HG02943 (cell line): ENCODE data around the gene ADA.

Experiments
- ATAC-seq: cut with Tn5 transposase; IDR thresholded peaks from one replicate; pipeline ENCODE4 v1.9.1; 2021; ENCODE audit warnings: mild to moderate bottlenecking, low read depth, moderate library complexity; ENCODE audit not compliant: unreplicated experiment

The ADA gene

GRCh38 chr20:44646641-44647274, 4.7 kb downstream of the ADA start:
- ATAC-seq = peak; percentile 51

DNA sequence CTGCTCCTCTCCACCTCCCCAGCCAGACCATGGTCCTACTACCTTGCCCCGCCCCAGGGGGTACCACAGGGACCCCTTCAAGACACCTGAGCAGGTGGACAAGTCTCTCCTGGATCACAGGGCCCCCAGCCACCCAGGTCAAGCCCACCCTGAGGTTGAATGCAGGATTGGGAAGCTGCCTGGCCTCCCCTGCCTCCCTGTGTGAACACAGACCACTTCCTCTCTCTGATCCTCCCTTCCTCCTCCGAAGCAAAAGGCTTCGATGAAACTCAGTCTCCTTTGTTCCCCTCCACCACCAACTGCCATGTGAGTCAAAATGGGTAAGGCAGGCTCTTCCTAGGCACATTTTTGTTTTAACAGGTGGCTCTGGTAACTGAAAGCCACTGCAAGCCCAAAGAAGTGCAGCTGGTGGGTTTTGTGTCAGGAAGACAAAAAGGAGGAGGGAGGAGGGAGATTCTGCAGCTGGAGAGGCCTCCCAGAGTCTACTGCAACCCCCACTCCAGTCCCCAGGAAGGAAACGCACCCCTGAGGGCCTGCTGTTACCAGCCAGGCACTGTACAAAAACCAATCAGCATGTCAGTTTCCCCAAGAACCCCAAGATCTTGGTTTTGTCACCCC, 5.4 kb downstream of the ADA start:
- peak; percentile 26 for ATAC-seq

DNA sequence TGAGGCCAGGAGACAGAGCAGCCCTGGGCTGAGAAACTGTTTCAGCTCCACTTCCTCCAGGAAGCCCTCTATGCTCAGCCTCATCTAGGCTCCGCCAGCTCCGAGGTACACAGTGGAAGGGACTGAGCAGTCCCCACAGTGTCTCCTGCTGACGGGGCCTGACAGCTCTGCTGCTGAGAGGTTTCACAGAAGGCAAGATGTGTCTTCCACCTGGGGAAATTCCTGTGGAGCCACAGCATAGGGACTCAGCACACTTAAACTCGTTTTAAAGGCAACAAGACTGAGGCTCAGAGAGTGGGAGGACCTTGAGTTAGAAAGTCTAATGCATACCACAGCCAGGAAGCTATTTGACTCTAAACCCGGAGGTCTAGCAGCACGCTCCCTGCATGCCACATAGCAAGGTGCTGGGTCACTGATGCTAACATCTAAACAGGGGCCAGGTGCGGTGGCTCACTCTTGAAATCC, 6.8 kb downstream of the ADA start:
- ATAC-seq = no peak

- ATAC-seq = no peak
These were observed 7.3 kb downstream of the ADA start for GRCh38 chr20:44644230-44644617.

DNA sequence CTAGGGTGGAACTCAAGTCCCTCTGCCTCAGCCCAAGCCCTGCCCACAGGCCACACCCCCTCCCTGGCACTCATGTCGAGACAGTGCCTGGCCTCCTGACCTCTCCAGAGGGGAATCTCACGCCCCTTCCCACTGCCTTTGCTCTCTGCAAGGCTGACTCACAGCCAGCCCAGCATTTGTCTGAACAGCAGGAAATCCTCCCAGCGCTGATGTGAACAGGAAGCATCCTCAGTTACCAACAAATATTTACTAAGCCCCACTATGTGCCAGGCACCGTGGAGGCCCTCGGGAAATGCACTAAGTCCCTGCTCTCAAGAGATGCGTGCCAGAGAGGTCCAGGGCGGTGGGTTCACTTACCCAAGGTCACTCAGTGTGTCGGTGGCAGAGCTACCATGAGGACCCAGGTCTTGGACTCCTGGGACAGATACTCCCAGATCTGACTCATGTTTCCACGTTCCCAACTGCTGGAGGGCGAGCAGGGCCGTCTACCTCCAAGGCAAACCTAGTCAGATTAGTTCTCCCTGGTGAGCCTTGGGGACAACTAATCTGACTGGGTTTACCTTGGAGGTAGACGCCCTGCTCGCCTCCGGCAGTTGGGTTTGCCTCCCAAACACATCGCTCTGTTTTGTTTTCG, 7.8 kb downstream of the ADA start:
- no peak for ATAC-seq

DNA sequence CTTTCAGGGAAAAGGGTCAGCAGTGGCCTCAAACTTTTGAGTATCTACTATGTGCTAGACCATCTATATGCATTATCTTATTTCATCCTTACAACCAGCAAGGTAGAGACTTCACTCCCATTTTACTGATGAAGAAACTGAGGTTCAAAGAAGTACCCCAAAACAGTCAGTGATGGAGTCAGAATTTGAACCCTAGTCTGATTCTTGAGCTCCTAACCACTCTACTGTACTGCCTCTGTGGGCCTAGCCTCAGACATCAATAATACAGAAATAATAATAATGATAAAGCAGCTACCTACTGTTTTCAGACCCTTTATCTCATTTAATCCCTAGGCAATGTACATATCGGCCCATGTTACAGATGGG, 8.4 kb downstream of the ADA start:
- no peak for ATAC-seq

- ATAC-seq = no peak
These were observed 9.0 kb downstream of the ADA start for GRCh38 chr20:44642203-44643153.

- ATAC-seq = no peak
These were observed 10.2 kb downstream of the ADA start for GRCh38 chr20:44641325-44641724.

GRCh38 chr20:44640522-44640921, 11.0 kb downstream of the ADA start:
- no peak for ATAC-seq

DNA sequence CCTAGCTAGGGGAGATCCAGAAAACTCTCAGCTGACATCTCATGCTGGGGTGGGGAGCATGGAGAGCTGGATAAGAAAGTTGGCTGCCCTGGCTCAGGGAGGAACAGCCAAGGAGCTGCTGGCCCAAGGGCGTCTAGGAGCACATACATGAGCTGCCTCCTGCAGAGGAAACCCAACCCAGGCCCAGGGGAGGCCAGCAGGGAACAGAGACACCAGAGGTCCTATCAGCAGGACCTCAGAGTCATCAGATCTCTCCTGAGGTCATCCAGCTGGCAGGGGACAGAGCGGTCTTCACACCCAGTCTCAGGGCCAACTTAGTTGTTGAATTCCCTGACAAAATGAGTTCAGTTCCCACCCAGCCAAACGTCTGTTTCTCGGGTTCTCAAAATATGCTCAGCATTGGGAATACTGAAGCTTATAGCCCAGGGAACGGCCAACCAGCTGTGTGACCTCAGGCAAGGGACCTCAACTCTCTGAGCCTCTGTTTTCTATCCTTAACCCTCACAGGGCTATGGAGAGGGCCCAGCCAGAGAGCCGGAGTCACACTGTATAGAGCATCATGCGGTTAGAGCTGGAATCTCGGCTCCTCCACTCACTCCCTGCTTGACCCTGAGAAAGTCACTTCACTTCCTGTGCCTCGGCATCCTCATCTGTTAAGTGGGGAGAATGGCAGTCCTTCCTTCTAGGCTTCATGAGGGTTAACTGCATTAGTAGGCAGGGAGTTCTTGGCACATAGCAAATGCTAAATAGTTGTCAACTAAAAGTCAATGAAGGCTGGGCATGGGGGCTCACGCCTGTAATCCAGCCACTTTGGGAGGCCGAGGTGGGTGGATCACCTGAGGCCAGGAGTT, 13.8 kb downstream of the ADA start:
- ATAC-seq = no peak

DNA sequence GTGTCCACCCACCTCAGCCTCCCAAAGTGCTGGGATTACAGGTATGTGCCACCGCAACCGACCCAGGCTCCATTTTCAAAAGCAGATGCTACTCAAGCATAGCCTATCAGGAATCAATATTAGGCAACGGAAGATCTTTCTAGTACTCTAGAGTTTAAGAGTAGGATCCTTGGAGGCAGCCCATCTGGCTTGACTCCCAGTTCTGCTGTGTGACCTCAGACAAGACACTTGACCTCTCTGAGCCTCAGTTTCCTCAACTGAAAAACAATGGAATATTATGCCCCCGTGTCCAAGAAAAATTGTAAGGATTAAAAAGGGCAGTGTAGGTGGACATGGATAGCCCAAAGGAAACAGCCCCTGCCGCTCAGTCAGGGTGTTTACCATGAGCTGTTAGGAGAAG, 14.5 kb downstream of the ADA start:
- ATAC-seq = no peak

GRCh38 chr20:44635877-44636276, 15.6 kb downstream of the ADA start:
- ATAC-seq = no peak

DNA sequence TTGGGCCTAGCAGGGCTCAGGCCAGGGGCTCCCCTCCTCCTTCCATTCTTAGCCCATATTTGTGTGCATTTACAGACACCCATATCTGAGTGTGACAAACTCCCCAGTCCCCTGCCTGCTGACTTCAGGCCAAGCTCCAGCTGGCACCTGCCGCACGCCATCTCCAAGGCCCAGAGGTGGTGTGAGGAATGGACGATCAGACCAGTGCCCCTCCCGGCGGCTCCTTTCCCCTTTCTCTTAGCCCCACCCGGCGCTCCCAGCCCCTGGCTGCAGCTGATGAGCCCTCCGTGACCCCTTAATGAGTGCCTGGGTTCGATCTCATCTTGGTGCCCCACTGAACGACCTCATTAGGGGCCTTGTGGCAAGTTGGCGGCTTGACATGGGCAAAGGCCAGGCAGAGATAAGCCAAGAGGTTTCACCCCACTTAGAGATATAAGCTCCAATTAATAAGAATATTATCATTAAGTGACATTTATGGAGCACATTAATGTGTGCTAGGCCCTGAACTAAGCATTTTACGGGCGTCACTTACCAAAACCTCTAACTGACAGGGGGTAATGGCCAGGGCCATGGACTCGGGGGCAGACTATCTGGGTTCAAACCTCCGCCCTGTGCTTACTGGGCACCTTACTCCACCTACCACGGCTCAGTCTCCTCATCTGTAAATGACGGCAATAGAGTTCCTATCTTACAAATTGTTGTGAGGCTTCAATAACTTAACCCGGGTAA, 17.5 kb downstream of the ADA start:
- ATAC-seq = no peak

DNA sequence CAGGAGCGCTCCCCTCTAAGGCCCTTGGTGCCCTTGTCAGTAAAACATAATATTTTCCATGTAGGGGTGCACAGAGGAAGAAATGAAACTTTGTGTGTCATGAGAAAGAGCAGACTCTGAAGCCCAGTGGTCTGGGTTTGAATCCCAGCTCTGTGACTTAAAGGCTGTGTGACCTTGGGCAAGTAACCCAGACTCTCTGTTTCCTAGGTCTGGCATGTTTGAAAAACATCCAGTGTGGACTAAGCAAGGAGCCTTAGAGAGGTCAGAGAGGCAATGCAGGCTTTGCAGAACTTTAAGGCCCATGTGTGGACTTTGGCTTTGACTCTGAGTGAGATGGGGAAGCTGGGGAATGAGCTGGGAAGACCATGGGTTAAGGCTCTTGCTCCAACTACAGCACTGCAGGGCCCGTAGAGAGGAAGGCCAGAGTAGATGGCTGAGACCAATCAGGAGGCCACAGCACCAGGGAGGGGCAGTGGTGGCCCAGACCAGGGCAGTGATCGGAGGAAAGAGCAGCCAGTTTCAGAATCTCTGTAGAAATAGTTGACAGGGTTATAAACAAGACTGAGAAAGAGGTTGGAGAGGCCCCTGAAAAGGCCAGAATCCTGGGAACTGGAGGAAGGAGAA, 18.2 kb downstream of the ADA start:
- ATAC-seq = no peak

GRCh38 chr20:44632103-44632752, 19.3 kb downstream of the ADA start:
- ATAC-seq = no peak

GRCh38 chr20:44630297-44630696, 21.2 kb downstream of the ADA start:
- no peak for ATAC-seq

DNA sequence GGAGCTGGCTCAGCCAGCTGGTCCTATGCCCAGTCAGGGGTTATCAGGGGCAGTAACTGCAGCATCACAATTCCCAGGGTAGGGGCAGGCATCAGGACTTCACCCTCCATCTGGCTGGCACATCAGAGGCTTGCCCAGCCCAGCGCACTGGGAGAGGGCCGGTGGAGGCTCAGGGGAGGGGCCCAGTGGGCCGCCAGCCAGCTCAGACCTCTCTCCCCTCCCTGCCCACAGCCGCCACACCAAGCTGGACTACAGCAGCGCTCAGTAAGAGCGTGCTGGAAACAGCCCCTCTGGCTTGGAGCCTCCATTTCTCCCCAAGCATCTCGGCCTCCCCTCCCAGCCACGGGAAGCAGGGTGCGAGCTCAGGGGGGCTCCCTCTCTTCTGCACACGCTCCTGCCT, 22.0 kb downstream of the ADA start:
- ATAC-seq = no peak

DNA sequence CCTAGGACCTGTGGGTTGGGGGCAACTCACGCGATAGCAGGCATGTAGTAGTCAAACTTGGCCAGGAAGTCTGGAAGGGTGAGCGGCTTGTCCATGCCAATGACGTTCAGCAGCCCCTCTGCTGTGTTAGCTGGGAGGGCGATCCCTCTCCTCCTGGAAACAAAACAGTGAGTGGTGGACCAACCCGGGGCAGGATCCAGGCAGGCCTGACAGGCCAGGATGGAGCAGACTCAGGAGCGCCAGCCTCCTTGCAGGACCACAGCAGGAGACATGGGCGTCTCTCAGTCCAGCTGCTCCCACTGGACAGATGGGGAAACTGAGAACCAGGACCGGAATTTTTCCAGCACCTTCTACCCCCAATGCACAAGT, 22.5 kb downstream of the ADA start:
- ATAC-seq = no peak
